ENCODE data around the gene RPH3AL.
A peak's percentile ranks its signal among the peaks of the same experiment; 100 is the strongest.

The RPH3AL gene, protein sequence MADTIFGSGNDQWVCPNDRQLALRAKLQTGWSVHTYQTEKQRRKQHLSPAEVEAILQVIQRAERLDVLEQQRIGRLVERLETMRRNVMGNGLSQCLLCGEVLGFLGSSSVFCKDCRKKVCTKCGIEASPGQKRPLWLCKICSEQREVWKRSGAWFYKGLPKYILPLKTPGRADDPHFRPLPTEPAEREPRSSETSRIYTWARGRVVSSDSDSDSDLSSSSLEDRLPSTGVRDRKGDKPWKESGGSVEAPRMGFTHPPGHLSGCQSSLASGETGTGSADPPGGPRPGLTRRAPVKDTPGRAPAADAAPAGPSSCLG
- long read RNA-seq, donor 1, partial matches to known transcripts, result 9 of 104 reads
- long read RNA-seq, donor 1, other reads (novel, unspliced or antisense), result 93 of 104 reads
- long read RNA-seq, donor 2, partial matches to known transcripts, result 0 of 6 reads
- long read RNA-seq, donor 2, other reads (novel, unspliced or antisense), result 5 of 6 reads
- long read RNA-seq, donor 3, result 0 reads
- long read RNA-seq, donor 4, partial matches to known transcripts, result 59 of 65 reads
- long read RNA-seq, donor 4, other reads (novel, unspliced or antisense), result 5 of 65 reads
- long read RNA-seq, donor 5, partial matches to known transcripts, result 131 of 161 reads
- long read RNA-seq, donor 5, other reads (novel, unspliced or antisense), result 29 of 161 reads
- long read RNA-seq, donor 6, partial matches to known transcripts, result 27 of 106 reads
- long read RNA-seq, donor 6, other reads (novel, unspliced or antisense), result 76 of 106 reads
- long read RNA-seq, donor 7, result 0 reads
- long read RNA-seq, donor 8, partial matches to known transcripts, result 75 of 75 reads
- long read RNA-seq, donor 8, other reads (novel, unspliced or antisense), result 0 of 75 reads

DNA sequence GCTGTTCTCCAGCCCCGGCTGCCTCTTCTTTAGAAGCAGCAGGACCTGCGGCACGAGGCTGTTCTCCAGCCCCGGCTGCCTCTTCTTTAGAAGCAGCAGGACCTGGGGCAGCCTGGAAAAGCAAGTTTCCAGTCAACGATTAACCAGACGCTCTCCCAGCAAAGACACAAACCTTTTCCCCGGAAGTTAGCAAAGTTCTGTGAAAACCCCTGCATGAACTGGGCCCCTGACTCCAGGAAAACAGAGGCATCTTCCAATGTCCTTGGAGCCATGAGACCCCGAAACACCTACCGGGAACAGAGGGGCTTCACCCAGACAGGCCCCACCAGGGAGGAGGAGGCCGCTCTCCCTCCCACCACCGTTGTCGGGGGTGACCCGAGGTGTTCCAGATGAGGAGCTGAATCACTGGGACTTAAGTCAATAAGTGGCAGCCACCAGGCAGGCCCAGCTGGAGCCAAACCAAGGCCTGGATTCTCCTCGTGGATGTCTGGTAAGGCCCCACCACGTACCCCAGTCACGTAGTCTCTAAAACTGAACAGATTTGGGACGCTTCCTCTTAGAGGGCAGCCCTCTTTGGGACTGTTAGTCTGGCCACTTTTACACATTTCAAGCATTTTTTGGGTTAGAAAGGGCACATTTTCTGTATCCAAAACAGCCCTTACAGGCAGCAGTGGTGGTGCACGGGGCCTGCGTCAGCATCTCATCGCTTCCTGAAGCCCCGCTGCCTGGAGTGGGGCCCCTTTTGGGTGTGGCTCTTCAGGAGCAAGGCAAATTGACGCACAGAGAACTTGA is at the start of gene RPH3AL:
Gene RPH3AL, minus strand, starts transcription at position 387 of the 792 bp plus-strand sequence. CDS start 25,264 bp downstream, outside the sequence.
- peak; percentile 85 for DNase-seq

DNA sequence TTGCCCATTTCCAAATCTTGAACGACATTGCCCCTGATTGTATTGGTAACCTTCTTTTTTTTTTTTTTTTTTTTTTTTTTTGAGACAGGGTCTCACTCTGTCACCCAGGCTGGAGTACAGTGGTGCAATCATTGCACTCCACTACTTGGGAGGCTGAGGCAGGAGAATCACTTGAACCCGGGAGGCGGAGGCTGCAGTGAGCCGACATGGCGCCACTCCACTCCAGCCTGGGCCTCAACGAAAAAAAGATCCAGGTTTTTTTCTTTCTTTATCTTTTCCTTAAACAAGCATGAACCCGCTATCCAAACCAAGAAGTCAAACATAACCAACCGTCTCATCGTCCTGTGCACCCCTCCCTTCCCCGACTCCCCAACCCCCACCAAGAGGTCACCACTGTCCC is 47.6 kb upstream of the RPH3AL start:
- DNase-seq, result no peak

DNA sequence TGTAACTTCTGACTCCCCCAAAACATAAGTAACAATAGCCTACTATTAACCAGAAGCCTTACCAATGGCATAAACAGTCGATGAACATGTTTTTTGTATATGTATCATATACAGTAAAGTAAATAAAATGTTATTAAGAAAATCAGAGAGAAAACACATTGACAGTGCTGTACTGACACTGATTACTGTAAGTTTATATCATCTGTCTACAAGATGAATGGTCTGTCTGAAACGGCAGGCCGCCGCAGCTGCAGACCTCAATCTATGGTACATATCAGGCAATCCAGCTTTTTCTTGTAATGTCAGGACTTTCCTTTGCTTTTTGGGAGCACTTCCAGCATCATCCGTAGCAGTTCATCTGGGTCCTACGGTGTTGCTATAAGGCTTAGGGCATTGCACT is 44.2 kb upstream of the RPH3AL start:
- DNase-seq, result no peak

DNA sequence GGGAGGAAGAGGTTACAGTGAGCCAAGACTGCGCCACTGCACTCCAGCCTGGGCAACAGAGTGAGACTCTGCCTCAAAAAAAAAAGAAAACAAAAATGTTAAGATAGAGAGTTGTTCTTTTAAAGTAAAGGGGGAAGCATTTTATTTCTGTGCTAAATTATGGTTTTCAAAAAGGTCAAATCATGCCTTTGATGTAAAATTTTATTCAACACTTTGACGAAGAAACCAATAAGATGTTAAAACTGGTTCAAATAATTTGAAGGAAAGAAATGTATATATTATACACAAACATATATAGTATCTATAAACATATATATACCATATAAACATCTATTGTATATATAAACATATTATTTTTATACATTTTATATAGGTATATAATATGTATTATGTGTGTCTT is 43.4 kb upstream of the RPH3AL start:
- DNase-seq, result no peak

DNA sequence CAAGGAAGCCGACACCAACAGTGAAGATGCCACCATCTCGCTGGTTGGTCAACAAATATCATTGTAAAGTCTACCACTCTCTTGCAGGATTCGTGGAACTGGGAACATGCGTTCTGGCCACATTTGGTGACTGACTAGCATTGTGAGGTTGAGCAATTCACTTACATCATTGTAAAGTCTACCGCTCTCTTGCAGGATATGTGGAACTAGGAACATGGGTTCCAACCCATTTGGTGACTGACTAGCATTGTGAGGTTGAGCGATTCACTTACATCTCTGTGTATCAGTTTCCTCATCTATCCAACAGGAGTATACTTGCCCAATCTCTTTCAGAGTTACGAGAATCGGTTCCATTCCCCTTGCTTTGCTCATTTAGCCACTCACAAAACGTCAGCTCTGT is 42.6 kb upstream of the RPH3AL start:
- no peak for DNase-seq

DNA sequence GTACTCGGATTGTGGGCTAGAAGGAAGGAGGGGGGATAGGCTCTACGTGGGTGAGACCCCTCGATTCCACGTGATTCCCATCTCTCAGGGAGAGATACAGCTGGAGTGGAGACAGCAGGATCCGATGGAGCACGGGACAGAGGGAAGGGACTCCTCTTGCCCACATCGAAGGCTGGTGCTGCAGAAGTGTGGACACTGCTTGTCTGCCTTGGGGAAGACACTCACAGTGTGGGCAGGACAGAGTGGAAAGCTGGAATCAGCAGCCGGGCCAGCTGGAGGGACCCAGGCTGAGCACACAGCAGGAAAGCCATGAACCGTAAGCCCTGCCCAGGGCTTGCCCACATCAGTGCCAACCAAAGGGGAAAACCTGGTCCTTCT is 42.1 kb upstream of the RPH3AL start:
- DNase-seq, result no peak

DNA sequence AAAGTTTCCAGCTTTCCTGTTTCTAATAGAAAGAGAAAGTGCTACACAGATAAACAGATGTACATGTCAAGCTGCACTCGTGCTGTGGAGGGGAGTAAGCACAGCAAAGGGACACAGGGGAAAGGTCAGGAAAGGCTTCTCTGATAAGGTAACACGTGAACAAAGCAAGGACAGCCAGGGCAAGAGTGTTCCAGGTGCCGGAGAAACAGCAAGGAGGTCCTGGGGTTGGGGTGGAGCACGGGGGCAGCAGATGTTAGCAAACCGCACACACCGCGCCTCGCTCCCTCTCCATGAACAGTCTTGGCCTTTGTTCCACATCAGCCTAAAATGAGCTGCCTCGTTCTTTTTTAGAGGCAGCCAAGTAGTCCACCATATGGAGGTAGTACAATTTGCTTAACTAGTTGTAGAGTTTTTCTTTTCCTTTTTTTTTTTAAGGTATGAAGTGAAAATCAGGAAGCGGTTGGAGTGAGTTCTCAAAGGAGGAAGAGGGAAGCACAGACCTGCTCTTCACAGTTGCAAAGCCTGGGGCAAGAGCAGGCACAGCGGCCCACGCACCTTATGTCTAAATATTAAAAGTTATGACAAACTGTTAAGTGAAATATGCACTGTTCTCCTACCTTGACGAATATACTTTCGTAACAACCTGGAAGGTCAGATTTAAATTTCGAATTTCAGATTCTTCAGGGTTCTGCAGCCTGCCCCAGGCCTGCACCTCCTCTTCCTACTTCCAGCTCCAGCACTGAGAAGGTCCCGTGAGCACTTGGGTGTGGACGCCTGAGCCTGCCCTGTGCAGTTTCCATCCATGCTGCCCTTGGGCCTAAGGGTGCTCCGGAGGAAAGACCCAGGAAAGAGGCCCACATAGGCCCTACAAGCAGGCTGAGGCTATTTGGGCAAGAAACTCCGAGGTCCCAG is 41.5 kb upstream of the RPH3AL start:
- no peak for DNase-seq

DNA sequence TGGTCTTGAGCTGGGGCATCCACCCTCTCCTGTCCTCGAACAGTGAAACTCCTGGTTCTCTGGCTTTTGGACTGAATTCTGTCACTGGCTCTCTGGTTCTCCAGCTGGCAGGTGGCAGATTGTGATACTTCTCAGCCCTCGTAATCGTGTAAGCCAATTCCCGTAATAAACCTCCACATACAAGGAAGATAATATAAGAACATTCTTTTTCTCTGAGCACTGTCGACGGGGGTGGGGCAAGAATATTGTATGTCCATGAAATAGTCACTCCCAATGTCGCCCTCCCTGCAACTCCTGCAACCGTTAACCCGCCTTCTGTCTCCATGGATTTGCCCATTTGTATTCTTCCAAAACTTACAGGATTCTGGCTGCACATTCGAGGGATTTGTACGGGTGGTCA is 39.2 kb upstream of the RPH3AL start:
- no peak for DNase-seq

DNA sequence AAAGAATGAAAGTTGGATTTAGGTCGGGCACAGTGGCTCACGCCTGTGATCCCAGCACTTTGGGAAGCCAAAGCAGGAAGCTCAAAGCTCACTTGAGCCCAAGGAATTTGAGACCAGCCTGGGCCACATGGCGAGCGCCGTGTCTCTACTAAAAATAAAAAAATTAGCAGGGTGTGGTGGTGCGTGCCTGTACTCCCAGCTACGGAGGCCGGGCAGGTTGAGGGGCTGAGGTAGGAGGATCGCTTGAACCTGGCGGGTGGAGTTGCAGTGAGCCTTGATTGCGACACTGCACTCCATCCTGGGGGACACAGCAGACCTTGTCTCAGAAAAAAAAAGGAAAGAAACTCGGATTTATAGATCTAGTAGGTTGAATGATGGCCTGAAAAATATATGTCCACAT is 37.4 kb upstream of the RPH3AL start:
- DNase-seq, result no peak

DNA sequence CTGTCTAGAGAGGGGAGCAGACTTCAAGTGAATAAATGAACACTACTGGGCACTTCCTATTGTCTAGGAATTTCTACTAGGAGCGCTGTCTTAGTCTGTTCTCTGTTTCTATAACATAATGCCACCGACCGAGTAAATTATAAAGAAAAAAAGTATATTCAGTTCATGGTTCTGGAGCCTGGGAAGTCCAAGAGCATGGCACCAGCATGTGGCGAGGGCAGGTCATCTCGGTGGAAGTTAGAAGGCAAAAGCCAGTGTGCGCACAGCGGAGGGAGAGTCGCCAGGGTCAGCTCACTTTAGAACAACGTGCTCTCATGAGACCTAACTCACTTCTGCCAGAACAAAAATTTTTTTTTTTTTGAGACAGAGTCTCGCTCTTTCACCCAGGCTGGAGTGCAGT is 35.5 kb upstream of the RPH3AL start:
- DNase-seq, result no peak

DNA sequence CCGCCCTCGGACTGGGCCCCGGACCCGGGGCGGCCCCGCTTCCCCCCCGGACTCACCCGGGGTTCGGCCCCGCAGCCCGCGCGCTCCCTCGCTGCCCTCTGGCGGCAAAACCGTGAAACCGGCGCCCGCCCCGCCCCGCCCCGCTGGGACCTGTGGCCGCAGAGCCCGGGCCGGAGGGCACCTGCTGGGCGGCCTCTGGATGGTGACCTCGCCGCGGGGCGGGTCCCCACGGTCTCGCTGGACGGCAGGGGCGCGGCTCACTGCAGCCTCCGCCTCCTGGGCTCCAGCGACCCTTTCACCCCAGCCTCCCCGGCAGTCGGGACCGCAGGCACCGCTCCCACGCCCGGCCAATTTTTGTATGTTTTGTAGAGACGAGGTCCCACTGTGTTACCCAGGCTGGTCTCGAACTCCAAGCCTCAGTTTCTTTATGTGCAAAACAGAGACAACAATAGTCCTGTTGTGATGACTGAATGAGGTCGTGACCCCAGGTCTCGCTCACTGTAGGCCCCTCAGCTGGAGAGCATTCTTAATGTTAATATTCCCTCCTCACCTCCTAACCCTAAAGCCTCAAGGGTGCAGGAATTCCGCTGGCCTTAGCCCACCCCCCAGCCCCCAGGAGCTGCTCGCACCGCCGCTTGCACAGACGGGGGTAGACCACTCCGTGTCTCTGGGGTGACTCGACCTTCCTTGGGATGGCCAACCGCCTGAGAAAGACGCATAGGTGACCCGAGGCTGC is 33.7 kb upstream of the RPH3AL start:
- DNase-seq, result peak; percentile 74

DNA sequence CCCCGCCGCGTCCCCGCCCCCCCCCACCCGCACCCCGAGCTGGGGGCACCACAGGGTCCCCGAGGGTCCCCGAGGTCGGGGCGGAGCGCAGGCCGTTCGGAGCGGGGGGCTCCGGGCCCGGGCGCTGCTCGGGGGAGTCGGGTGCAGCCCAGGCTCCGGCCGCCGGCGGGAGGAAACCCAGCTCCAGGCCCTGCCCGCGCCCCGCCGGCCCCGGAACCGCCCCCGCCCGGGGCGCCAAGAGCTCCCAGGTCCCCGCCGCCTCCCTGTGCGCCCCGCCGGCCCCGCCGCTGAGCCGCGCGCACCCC is 33.2 kb upstream of the RPH3AL start:
- no peak for DNase-seq

DNA sequence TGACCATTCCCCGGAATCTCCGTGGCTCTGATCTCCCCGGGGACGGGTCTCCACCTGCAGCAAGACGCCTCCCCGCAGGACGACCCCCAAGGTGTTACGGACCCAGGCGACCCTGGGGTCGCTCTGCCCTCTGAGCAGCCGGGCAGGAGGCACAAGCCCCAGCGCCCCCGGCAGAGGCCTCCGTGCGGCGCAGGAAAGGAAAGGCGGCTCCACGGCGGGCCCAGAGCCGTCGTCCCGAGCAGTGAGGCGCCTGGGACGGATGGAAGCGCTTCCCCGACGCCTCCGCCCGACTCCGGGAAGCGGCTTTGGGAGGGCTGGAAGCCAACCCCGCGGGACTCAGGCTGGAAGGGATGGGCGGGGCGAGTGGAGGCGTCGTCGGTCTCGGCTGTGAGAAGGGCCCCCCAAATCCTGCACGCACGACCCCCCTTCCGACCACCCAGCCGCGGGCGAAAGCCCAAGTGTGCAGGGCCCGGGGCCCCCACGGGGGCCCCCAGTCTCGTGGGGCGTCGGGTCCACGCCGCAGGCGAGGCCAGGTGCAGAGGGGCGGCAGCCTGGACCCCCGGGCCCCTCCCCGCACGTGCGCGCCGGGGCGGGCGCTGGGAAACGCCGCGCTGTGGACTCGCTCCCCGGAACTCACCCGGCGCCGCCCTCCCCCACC is 32.7 kb upstream of the RPH3AL start:
- DNase-seq, result peak; percentile 83

DNA sequence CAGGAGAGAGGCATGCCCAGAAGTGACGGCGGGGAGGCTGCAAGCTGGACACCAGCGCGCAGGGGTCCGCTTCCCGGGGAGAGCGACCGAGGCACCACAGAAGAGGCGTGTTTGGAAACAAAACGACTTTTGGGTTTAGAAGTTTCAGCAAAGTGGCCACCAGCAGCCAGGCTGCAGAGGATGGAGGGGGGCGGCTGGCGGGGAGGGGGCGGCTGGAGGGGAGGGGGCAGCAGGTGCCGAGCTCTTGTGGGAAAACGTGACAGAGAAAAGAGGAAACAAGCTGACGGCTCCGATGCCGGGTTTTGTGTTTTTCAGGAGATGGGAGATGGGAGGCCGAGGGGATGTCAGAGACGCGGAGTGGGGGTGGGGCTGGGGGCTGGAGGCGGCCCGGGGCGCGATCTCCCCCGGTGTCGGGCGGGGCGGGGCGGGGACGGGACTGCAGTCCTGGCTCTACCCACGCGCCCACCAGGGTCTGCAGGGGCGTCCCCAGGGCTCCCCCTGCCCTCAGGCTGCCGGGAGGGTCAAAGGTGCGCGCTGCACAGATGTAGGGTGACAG is 32.1 kb upstream of the RPH3AL start:
- DNase-seq, result no peak

DNA sequence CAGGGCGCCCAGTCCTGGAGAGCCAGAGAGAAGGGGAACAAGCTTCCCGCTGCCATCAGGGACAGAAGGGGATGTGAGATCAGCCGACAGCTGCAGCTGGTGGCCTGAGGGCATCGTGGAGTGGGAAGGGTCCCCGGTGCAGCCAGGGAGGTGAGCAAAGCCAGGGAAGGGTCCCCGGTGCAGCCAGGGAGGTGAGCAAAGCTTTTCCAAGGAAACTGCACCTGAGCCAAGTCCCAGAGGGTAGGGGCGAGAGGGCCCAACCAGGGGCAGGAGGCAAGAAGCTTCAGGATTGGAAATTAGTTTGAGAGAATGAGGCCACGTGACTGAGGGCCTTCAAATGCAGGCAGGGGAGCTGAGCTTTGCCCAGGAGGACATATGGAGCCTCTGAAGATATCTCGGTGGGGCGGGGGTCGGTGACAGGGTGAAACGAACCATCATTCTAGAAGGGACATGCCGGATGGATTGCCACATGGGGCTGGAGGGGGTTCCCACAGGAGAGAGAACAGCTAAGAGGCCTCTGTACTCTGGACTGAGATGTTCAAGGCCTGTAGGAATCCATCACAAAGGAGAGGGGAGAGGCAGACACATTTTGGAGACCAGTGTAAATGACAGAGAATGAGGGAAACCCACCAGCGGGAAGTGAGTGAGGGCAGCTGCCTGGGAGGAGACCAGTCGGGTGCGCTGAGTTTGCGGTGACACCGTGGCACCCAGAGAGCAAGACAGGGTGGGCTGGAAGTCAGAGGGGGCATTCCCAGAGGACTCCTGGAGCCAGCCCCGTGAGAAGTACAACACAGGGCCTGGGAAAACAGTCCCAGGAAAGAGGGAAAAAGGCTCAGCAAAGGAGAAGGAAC is 31.4 kb upstream of the RPH3AL start:
- peak; percentile 64 for DNase-seq

DNA sequence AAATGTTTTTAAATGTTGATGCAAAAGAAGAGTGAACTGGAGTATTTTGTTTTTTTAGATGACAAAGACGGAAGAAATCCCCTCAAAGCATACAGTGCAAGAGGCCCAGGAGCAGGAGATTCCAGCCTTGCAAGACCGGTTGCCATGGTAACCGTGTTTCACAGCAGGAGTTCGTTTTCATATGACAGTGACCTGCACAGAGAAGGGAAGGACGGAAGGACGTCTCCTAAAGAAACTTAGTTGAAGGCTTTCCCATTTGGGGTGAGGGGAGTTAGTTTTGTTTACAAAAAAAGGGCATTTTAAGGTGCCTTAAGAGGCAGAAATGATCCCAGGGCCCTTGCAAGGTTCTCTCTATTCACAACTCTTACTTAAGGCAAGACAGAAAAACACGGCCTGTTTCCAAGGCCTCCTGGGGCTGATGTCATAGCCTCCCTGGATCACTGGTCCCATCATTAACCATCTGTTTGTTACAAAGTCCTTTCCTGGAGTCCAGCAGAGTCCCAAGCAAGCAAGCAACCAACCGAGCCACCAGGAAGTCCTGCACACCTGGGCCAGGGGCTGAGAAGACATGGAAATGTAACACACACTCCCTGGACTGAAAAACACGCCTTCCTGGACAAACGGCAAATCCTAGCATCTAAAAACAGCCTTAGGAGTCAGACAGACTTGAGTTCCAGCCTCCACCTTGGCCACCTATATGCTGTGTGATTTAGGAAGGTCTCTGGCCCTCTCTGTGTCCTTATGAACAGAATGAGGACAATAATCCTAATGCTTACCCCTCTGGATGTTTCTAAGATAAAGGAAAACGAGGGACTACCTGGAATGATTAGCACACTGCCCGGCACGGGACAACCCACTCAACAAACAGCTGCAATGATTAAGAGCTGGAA is 30.3 kb upstream of the RPH3AL start:
- peak; percentile 74 for DNase-seq

DNA sequence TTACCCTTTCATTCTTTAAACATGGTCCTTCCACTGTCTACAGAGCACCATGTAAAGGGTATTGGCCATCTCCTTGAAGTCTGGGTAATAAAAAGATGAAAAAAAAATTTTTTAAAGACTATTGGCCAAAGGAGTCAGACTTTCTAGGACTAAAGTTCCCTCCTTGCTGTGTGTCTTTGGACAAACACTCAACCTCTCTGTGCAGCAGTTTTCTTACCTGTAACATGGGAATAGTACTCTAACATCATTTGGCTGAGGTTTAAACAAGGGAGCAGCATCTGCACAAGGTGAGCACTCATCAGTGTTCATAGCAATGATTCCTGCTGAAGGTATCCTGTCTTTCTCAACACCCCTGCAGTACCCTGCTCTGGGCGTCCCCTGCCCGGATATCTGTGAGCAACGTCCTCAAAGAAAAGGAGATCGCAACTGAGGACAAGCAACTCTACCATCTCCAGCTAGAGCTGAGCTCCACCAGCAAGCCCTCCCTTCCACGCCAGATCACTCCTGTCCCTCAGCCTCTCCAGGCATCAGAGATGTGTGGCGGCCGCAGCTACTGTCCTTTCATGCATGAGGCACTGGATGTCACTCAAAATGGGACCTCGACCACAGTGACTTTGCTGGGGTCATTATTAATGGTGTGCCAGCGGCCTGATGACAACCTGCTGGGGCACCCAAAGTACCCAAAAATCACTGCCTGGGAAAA is 29.5 kb upstream of the RPH3AL start:
- DNase-seq, result no peak

DNA sequence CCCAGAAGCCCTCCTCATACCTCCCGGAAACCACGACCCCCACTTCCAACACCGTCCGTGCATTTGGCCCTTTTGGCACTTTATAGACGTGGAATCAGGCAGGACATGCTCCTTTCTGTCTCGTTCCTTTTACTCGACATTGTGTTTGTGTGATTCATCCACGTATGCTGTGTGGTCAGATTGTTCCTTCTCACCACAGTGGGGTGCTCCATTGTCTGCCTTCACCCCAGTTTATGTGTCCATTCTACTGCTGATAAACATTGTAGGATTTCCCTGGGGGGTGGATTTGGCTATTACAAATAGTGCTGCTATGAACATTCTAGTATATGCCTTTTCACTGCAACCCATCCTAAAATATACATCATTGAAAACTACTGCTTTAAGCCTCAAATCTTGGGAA is 28.9 kb upstream of the RPH3AL start:
- DNase-seq, result no peak

Data from right kidney (tissue), 9 donors.